D341Med (cell line): Measurements from ENCODE around the gene GIPR.
"Not testable (repeated sequence)": the region's sequence is repeated elsewhere in the genome, so short reads cannot be mapped to it uniquely, and the experiment has no call there.

Experiments used
- DNase-seq: peaks from one replicate; pipeline ENCODE4 v3.0.0; 2012; ENCODE audit warnings: low spot score

Gene GIPR

GRCh38 chr19:45692187-45693105, 24.4 kb downstream of the GIPR start, which contains the start of gene QPCTL:
QPCTL (plus strand) TSS chr19:45692666; CDS start chr19:45692704, 38 bp downstream.
- DNase-seq = peak; percentile 94

DNA sequence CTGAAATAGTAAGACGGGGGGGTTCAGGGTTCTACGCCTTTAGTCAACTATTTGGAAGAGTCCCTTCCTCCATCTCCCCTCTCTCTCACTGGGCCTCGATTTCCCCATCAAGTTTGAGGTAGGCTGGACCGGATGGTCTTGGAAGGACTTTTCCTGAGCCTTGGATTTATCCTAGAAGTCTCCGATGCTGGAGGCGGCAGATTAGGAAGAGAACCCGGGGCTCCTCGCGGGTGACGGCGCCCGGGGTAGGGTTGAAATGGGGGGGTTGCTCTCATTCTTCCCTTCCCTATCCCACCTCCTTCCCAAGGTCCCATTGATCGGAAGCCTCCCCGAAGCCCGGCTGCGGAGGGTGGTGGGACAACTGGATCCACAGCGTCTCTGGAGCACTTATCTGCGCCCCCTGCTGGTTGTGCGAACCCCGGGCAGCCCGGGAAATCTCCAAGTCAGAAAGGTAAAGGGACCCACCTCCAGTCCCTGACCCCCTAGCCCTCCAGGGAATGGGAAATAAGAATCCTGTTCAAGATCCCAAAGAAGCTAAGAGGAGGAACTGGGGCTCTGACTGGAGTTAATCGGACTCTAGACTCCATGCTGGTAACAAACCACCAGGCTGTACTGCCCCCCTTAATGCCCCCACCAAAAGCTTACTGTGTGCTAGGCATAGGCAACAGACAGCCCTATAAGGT, 25.2 kb downstream of the GIPR start:
- peak; percentile 86 for DNase-seq

- no peak for DNase-seq
These were observed 33.7 kb downstream of the GIPR start for GRCh38 chr19:45701676-45702075.

DNA sequence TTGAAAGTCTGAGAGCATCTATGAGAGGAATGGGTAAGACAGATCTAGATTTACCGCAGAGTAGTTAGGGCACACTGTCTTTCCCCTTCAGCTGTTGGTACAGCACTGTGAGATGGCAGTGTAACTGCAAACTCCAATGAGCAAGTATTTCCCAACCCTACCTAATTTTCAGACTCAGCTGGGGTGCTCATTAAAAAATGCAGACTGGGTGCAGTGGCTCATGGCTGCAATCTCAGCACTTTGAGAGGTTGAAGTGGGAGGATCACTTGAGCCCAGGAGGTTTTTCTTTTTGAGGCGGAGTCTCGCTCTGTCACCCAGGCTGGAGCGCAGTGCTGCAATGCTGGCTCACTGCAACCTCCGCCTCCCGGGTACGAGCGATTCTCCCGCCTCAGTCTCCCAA, 37.1 kb downstream of the GIPR start:
- DNase-seq = no peak

DNA sequence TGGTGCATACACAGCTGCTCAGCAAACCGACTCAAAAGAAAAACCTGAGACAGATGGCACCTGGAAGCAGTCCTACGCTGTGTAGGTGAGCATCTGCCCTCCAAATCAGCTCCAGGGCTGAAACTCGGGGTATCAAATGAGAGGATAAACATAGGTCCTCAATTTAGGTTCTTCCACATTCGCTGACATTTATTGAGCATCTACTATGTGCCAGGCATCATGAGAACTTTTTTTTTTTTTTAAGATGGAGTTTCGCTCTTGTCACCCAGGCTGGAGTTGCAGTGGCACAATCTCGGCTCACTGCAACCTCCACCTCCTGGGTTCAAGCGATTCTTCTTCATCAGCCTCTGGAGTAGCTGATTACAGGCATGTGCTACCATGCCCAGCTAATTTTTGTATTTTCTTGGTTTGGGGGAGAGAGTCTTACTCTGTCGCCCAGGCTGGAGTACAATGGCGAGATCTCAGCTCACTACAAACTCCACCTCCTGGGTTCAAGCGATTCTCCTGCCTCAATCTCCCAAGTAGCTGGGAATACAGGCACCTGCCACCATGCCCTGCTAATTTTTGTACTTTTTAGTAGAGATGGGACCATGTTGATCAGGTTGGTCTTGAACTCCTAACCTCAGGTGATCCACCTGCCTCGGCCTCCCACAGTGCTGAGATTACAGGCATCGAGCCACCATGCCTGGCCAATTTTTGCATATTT, 37.8 kb downstream of the GIPR start:
- DNase-seq = no peak

GRCh38 chr19:45710356-45711130, 42.5 kb downstream of the GIPR start:
- no peak for DNase-seq

DNA sequence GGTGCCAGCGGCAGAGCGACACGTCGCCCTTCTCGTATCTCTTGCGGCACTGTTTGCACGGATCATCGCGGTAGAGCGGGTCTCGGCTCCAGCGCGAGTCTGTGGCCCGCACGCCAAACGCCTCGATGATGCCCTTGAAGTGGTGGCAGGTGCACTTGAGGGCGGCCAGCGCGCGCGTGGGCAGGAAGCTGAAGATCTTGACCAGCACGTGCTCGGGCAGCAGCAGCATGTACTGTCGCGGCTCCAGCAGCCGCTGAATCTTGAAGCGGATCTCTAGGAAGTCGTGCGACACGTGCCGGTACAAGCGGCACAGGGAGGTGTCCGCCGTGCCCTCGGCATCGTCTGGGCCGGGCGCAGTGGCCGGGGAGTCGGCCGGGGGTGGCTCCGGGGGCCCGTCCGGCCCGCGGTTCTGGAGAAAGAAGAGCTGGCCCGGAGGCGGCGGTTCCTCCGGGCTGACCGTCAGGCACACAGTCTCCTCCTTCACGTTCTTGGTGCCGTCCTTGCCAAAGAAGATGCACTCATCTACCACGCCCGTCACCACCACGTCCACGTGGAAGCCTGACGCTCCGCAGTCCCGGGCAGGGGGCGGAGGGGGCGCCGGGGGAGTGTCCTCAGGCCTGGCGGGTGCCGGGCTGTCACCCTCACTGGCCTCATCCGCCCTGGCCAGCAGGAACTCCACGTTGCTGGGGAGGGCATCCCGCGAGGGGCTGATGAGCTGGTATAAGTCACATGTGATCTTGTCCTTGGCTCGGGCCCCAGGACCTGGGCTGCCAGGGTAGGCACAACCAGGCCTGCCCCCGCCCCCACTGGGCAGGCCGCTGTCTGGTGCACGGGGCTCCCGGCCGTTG, 44.1 kb downstream of the GIPR start:
- no peak for DNase-seq

GRCh38 chr19:45712699-45713067, 44.7 kb downstream of the GIPR start:
- DNase-seq = no peak

- no peak for DNase-seq
These were observed 45.1 kb downstream of the GIPR start for GRCh38 chr19:45713141-45713540.

GRCh38 chr19:45715139-45715538, 47.1 kb downstream of the GIPR start:
- no peak for DNase-seq

- DNase-seq = no peak
These were observed 48.5 kb downstream of the GIPR start for GRCh38 chr19:45716359-45717130.

GRCh38 chr19:45717131-45717982, 49.3 kb downstream of the GIPR start:
- peak; percentile 97 for DNase-seq

- no peak for DNase-seq
These were observed 50.1 kb downstream of the GIPR start for GRCh38 chr19:45717983-45718650.

GRCh38 chr19:45720065-45720464, 52.0 kb downstream of the GIPR start:
- DNase-seq = not testable (repeated sequence)

DNA sequence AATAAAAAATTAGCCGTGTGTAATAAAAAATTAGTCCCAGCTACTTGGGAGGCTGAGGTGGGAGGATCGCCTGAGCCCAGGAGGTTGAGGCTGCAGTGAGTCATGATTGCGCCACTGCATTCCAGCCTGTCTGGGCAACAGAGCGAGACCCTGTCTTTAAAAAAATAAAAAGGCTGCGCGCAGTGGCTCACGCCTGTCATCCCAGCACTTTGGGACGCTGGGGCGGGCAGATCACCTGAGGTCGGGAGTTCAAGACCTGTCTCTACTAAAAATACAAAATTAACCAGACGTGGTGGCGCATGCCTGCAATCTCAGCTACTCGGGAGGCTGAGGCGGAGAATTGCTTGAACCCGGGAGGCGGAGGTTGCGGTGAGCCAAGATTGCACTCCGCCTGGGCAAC, 60.7 kb downstream of the GIPR start:
- DNase-seq = not testable (repeated sequence)

- no peak for DNase-seq
These were observed 61.8 kb downstream of the GIPR start for GRCh38 chr19:45729800-45730290.

GRCh38 chr19:45730368-45731288, 62.6 kb downstream of the GIPR start, which contains the start of gene FBXO46:
FBXO46 (minus strand) TSS chr19:45730896; CDS start chr19:45713495, 17,401 bp downstream.
- peak; percentile 97 for DNase-seq
